A549 (cell line): ENCODE measurements around the gene PRKRIP1.

Experiments used
- KDM1A ChIP-seq: fragments of 200-600 bp; sonication (generic); IDR thresholded peaks from 2 replicates; pipeline ENCODE4 v1.6.1; 2016; ENCODE audit warnings: low read depth, mild to moderate bottlenecking
- PHF8 ChIP-seq: fragments of 200-600 bp; sonication (generic); IDR thresholded peaks from 2 replicates; pipeline ENCODE4 v1.6.1; 2016; ENCODE audit warnings: low read depth, mild to moderate bottlenecking, antibody characterized with exemption, moderate library complexity, borderline replicate concordance
- RAD21 ChIP-seq, 2 experiments: fragments of >200 bp in 1 of 2; sonication (Bioruptor Twin) in 1 of 2; formaldehyde crosslinking in 1 of 2; IDR thresholded peaks in 1 of 2; conservative IDR thresholded peaks in 1 of 2; 2 replicates in 1 of 2; 3 replicates in 1 of 2; pipeline ENCODE4 v1.6.1; 2012 to 2018; ENCODE audit warnings: inconsistent platforms in 1 of 2
- TF ChIP-seq, protein P1 (sequence below): fragments of >200 bp; sonication (Bioruptor Twin); formaldehyde crosslinking; IDR thresholded peaks from 3 replicates; pipeline ENCODE4 v1.5.1; 2016
- TF ChIP-seq, protein P2 (sequence below): fragments of 200-600 bp; sonication (generic); IDR thresholded peaks from 2 replicates; pipeline ENCODE4 v1.6.1; 2016; ENCODE audit warnings: antibody characterized with exemption, mild to moderate bottlenecking, moderate library complexity
- TF ChIP-seq, protein P3 (sequence below): IDR thresholded peaks from 2 replicates; pipeline ENCODE4 v1.6.1; 2012

DNA sequence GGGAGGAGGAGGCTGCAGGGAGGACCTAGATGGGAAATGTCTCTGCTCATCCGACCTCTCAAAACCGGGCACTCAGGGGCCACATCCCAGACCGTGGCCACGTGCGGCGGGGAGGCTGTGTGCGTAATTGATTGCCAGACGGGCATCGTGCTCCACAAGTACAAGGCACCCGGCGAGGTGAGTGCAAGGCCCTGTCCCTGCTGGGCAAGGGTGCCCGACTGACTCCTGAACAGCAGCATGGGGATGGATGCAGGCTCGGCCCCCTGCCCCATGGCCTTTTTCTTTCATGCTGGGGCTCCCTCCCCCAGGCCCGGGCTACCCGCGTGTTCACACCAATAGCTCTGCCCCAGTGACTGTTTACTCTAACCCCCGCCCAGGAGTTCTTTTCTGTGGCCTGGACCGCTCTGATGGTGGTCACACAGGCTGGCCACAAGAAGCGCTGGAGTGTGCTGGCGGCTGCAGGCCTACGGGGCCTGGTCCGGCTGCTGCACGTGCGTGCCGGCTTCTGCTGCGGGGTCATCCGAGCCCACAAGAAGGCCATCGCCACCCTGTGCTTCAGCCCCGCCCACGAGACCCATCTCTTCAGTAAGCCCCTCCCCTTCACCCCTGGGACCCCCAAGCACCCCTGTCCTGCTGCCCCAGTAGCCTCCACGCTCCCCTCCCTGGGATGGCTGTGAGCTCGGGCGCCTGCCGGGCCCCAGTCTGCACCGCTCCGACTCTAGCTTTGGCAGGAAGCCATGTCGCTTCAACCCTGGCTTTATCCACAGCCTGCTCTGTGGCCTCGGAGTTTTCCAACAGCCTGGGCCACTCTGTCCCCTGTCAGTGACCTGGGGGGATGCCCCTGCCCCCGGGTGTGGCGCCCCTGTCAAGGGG, 72.6 kb downstream of the PRKRIP1 start:
- TF ChIP-seq, protein P1, sequence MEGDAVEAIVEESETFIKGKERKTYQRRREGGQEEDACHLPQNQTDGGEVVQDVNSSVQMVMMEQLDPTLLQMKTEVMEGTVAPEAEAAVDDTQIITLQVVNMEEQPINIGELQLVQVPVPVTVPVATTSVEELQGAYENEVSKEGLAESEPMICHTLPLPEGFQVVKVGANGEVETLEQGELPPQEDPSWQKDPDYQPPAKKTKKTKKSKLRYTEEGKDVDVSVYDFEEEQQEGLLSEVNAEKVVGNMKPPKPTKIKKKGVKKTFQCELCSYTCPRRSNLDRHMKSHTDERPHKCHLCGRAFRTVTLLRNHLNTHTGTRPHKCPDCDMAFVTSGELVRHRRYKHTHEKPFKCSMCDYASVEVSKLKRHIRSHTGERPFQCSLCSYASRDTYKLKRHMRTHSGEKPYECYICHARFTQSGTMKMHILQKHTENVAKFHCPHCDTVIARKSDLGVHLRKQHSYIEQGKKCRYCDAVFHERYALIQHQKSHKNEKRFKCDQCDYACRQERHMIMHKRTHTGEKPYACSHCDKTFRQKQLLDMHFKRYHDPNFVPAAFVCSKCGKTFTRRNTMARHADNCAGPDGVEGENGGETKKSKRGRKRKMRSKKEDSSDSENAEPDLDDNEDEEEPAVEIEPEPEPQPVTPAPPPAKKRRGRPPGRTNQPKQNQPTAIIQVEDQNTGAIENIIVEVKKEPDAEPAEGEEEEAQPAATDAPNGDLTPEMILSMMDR, result no peak
- TF ChIP-seq KDM1A (no peak), PHF8 (no peak), RAD21 (conservative IDR thresholded peaks at IDR 0.05 in 1 of 2, IDR thresholded peaks at IDR 0.05 in 1 of 2) (no peak)
- TF ChIP-seq, protein P2, sequence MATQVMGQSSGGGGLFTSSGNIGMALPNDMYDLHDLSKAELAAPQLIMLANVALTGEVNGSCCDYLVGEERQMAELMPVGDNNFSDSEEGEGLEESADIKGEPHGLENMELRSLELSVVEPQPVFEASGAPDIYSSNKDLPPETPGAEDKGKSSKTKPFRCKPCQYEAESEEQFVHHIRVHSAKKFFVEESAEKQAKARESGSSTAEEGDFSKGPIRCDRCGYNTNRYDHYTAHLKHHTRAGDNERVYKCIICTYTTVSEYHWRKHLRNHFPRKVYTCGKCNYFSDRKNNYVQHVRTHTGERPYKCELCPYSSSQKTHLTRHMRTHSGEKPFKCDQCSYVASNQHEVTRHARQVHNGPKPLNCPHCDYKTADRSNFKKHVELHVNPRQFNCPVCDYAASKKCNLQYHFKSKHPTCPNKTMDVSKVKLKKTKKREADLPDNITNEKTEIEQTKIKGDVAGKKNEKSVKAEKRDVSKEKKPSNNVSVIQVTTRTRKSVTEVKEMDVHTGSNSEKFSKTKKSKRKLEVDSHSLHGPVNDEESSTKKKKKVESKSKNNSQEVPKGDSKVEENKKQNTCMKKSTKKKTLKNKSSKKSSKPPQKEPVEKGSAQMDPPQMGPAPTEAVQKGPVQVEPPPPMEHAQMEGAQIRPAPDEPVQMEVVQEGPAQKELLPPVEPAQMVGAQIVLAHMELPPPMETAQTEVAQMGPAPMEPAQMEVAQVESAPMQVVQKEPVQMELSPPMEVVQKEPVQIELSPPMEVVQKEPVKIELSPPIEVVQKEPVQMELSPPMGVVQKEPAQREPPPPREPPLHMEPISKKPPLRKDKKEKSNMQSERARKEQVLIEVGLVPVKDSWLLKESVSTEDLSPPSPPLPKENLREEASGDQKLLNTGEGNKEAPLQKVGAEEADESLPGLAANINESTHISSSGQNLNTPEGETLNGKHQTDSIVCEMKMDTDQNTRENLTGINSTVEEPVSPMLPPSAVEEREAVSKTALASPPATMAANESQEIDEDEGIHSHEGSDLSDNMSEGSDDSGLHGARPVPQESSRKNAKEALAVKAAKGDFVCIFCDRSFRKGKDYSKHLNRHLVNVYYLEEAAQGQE, result no peak
- TF ChIP-seq, protein P3, sequence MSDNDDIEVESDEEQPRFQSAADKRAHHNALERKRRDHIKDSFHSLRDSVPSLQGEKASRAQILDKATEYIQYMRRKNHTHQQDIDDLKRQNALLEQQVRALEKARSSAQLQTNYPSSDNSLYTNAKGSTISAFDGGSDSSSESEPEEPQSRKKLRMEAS, result no peak
